Measurements from ENCODE around the gene GBP7. TPM values are rescaled to one million over a fixed set of nuclear protein-coding genes. Genes with fewer than 3 reads are reported as not detected.

Gene GBP7
- total RNA-seq, 1 donor from 2014 or later: not detected

GRCh38 chr1:89198491-89199072 is 22.8 kb upstream of the GBP7 start, which contains the start of gene GBP4:
GBP4 (minus strand) TSS chr1:89198942; CDS start chr1:89198834, 108 bp downstream.
- Mint-ChIP-seq H3K27me3 (ENCODE audit: low read depth) (no peaks in the 10 kb centered on the region), H3K9me3 (no peaks in the 10 kb centered on the region), H3K36me3 (no peaks in the 10 kb centered on the region), H3K4me3 (peak within 1 kb of the TSS; percentile 63), H3K27ac (peak within 1 kb of the TSS; percentile 83), H3K4me1 (peaks cover 31% of the 10 kb centered on the region)
- TF ChIP-seq CTCF (IDR thresholded peaks at IDR 0.05; ENCODE audit: unreplicated experiment): no peak
- DNase-seq (ENCODE audit: low spot score in 2 of 2, unreplicated experiment in 2 of 2): no peak

DNA sequence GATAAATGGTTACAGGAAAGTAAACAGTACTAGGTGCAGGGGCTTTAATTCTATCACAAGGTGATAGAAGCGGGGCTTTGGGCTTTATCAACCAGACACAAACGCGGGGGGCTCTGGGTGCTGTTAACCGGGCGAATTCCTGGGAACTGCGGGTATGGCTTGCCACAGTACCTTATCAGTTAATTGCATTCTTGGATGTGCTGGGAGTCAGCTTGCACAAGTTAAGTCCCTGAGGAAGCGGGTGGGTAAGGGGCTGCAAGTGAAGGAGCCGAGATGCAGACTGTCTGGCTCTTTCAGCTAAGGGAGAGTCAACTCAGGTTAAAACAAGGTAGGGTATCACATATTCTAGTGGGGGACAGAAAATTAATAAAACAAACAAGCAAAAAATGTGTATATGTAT is 22.3 kb upstream of the GBP7 start:
- Mint-ChIP-seq H3K27ac (peak overlapping the region; percentile 83), H3K27me3 (ENCODE audit: low read depth) (no peaks in the 10 kb centered on the region), H3K4me1 (peaks cover 31% of the 10 kb centered on the region), H3K9me3 (no peaks in the 10 kb centered on the region), H3K4me3 (peak overlapping the region; percentile 63), H3K36me3 (no peaks in the 10 kb centered on the region)
- DNase-seq (ENCODE audit: low spot score in 2 of 2, unreplicated experiment in 2 of 2): no peak
- no peak for TF ChIP-seq CTCF (IDR thresholded peaks at IDR 0.05; ENCODE audit: unreplicated experiment)

GRCh38 chr1:89195476-89195875 is 19.7 kb upstream of the GBP7 start:
- no peak overlapping the region for H3K4me3 Mint-ChIP-seq
- peaks cover 16% of the 10 kb centered on the region for H3K4me1 Mint-ChIP-seq
- peak overlapping the region; percentile 2 for H3K27ac Mint-ChIP-seq
- no peaks in the 10 kb centered on the region for H3K9me3 Mint-ChIP-seq
- TF ChIP-seq CTCF (IDR thresholded peaks at IDR 0.05; ENCODE audit: unreplicated experiment): no peak
- no peak for DNase-seq (ENCODE audit: low spot score in 2 of 2, unreplicated experiment in 2 of 2)
- H3K27me3 Mint-ChIP-seq (ENCODE audit: low read depth): no peaks in the 10 kb centered on the region
- no peaks in the 10 kb centered on the region for H3K36me3 Mint-ChIP-seq

DNA sequence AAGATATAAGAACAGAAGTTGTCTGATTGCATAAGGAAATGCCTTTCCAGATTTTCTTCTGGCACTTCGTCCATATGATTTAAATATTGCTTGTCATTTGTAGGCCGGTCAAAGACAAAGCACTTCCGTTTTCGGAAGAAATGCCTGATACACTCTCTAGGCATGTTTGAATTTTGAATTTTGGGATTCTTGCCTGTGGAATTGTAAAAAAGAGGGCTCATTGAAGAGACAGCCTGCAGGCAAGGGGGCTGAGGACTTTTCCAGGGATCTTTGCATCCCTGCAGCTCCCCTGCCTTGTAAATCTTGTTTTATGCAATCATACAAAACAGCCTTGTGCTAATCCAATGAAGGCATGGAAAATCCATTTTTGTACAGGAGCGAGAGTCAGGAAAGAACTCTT is 15.5 kb upstream of the GBP7 start:
- Mint-ChIP-seq H3K36me3 (no peaks in the 10 kb centered on the region), H3K27ac (no peak overlapping the region), H3K27me3 (ENCODE audit: low read depth) (peaks cover 4% of the 10 kb centered on the region), H3K4me1 (peaks cover 4% of the 10 kb centered on the region), H3K9me3 (no peaks in the 10 kb centered on the region), H3K4me3 (no peak overlapping the region)
- no peak for DNase-seq (ENCODE audit: low spot score in 2 of 2, unreplicated experiment in 2 of 2)
- TF ChIP-seq CTCF (IDR thresholded peaks at IDR 0.05; ENCODE audit: unreplicated experiment): no peak

DNA sequence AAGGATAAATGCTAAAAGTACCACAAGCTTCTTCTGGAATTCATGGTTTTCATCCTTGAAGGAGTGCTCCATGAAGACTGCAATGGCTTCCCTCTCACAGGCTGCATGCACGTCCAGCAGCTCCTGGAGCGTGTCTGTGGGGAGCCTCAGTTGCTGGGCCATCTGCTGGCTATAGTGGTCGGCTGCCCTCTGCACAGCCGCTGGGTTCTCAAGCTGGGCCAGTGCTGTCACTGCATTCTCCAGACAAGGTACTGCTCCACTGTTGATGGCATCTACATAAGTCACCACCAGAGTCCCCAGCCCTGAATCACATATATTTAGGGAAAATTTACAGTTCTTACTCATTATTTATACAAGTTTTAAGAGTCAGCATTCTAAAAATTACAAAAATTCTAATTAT is 14.2 kb upstream of the GBP7 start:
- no peak overlapping the region for H3K4me3 Mint-ChIP-seq
- no peaks in the 10 kb centered on the region for H3K9me3 Mint-ChIP-seq
- peaks cover under 1% of the 10 kb centered on the region for H3K4me1 Mint-ChIP-seq
- no peak for TF ChIP-seq CTCF (IDR thresholded peaks at IDR 0.05; ENCODE audit: unreplicated experiment)
- DNase-seq (ENCODE audit: low spot score in 2 of 2, unreplicated experiment in 2 of 2): no peak
- H3K36me3 Mint-ChIP-seq: no peaks in the 10 kb centered on the region
- no peak overlapping the region for H3K27ac Mint-ChIP-seq
- H3K27me3 Mint-ChIP-seq (ENCODE audit: low read depth): peaks cover 5% of the 10 kb centered on the region

GRCh38 chr1:89179343-89179742 is 3.5 kb upstream of the GBP7 start:
- peaks cover 16% of the 10 kb centered on the region for H3K9me3 Mint-ChIP-seq
- H3K27me3 Mint-ChIP-seq (ENCODE audit: low read depth): no peaks in the 10 kb centered on the region
- TF ChIP-seq CTCF (IDR thresholded peaks at IDR 0.05; ENCODE audit: unreplicated experiment): no peak
- DNase-seq (ENCODE audit: low spot score in 2 of 2, unreplicated experiment in 2 of 2): no peak
- H3K27ac Mint-ChIP-seq: no peak overlapping the region
- H3K4me3 Mint-ChIP-seq: no peak overlapping the region
- peaks cover 6% of the 10 kb centered on the region for H3K36me3 Mint-ChIP-seq
- H3K4me1 Mint-ChIP-seq: no peaks in the 10 kb centered on the region
